ENCODE measurements around the gene WDR83.

DNA sequence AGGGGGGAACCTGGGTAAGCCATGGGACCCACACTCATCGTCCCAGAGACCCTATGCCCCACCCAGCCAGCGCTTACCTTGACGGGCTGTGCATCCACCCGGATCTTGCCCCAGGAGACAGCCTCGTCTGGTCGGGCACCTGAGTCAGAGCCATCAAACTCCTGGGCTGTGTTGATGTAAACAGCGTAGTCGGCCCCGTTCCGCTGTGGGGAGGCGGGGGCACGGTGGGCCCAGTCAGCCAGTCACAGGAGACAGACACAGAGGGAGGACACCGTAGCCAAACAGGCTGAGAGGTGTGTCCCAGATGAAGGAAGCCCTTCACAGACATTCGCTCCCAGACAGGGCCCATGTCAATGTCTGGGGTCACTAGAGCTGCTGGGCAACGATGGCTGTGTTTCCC lies 9.3 kb downstream of the WDR83 start:
- no peak for TF ChIP-seq EZH2 (IDR thresholded peaks at IDR 0.05; ENCODE audit: low read depth, unreplicated experiment)
- TF ChIP-seq, protein P1, sequence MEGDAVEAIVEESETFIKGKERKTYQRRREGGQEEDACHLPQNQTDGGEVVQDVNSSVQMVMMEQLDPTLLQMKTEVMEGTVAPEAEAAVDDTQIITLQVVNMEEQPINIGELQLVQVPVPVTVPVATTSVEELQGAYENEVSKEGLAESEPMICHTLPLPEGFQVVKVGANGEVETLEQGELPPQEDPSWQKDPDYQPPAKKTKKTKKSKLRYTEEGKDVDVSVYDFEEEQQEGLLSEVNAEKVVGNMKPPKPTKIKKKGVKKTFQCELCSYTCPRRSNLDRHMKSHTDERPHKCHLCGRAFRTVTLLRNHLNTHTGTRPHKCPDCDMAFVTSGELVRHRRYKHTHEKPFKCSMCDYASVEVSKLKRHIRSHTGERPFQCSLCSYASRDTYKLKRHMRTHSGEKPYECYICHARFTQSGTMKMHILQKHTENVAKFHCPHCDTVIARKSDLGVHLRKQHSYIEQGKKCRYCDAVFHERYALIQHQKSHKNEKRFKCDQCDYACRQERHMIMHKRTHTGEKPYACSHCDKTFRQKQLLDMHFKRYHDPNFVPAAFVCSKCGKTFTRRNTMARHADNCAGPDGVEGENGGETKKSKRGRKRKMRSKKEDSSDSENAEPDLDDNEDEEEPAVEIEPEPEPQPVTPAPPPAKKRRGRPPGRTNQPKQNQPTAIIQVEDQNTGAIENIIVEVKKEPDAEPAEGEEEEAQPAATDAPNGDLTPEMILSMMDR (conservative IDR thresholded peaks at IDR 0.05; ENCODE audit: low read depth in 2 of 2), result no peak
- no peak for TF ChIP-seq POLR2AphosphoS5 (IDR thresholded peaks at IDR 0.05; ENCODE audit: low read depth)
- no peak for TF ChIP-seq EZH2phosphoT487 (IDR thresholded peaks at IDR 0.05; ENCODE audit: unreplicated experiment)
- TF ChIP-seq JUNB (IDR thresholded peaks at IDR 0.05; ENCODE audit: unreplicated experiment), result no peak
- TF ChIP-seq, protein P2, sequence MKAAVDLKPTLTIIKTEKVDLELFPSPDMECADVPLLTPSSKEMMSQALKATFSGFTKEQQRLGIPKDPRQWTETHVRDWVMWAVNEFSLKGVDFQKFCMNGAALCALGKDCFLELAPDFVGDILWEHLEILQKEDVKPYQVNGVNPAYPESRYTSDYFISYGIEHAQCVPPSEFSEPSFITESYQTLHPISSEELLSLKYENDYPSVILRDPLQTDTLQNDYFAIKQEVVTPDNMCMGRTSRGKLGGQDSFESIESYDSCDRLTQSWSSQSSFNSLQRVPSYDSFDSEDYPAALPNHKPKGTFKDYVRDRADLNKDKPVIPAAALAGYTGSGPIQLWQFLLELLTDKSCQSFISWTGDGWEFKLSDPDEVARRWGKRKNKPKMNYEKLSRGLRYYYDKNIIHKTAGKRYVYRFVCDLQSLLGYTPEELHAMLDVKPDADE (IDR thresholded peaks at IDR 0.05), result no peak
- no peak for TF ChIP-seq CREB1 (CRISPR knock-in tag; IDR thresholded peaks at IDR 0.05; ENCODE audit: low read depth)
- TF ChIP-seq, protein P3, sequence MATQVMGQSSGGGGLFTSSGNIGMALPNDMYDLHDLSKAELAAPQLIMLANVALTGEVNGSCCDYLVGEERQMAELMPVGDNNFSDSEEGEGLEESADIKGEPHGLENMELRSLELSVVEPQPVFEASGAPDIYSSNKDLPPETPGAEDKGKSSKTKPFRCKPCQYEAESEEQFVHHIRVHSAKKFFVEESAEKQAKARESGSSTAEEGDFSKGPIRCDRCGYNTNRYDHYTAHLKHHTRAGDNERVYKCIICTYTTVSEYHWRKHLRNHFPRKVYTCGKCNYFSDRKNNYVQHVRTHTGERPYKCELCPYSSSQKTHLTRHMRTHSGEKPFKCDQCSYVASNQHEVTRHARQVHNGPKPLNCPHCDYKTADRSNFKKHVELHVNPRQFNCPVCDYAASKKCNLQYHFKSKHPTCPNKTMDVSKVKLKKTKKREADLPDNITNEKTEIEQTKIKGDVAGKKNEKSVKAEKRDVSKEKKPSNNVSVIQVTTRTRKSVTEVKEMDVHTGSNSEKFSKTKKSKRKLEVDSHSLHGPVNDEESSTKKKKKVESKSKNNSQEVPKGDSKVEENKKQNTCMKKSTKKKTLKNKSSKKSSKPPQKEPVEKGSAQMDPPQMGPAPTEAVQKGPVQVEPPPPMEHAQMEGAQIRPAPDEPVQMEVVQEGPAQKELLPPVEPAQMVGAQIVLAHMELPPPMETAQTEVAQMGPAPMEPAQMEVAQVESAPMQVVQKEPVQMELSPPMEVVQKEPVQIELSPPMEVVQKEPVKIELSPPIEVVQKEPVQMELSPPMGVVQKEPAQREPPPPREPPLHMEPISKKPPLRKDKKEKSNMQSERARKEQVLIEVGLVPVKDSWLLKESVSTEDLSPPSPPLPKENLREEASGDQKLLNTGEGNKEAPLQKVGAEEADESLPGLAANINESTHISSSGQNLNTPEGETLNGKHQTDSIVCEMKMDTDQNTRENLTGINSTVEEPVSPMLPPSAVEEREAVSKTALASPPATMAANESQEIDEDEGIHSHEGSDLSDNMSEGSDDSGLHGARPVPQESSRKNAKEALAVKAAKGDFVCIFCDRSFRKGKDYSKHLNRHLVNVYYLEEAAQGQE (IDR thresholded peaks at IDR 0.05; ENCODE audit: unreplicated experiment), result no peak
- TF ChIP-seq ZNF114 (CRISPR knock-in tag; IDR thresholded peaks at IDR 0.05), result no peak
